Measurements from ENCODE around the gene CNNM2.

DNA sequence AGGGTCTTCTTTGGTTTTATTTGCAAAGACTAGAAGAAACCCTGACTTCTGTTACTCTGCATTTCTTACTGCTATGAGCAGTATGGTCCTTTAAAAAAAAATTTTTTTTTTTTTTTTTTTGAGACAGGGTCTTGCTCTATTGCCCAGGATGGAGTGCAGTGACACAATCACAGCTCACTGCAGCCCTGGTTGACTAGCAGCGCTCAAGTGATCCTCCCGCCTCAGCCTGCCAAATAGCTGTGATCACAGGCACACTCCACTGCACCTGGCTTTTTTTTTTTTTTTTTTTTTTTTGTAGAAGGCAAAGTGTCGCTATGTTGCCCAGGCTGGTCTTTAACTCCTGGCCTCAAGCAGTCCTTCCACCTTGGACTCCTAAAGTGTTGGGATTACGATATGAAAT lies 17.4 kb downstream of the CNNM2 start:
- TF ChIP-seq, protein P1, sequence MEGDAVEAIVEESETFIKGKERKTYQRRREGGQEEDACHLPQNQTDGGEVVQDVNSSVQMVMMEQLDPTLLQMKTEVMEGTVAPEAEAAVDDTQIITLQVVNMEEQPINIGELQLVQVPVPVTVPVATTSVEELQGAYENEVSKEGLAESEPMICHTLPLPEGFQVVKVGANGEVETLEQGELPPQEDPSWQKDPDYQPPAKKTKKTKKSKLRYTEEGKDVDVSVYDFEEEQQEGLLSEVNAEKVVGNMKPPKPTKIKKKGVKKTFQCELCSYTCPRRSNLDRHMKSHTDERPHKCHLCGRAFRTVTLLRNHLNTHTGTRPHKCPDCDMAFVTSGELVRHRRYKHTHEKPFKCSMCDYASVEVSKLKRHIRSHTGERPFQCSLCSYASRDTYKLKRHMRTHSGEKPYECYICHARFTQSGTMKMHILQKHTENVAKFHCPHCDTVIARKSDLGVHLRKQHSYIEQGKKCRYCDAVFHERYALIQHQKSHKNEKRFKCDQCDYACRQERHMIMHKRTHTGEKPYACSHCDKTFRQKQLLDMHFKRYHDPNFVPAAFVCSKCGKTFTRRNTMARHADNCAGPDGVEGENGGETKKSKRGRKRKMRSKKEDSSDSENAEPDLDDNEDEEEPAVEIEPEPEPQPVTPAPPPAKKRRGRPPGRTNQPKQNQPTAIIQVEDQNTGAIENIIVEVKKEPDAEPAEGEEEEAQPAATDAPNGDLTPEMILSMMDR (IDR thresholded peaks at IDR 0.05; ENCODE audit: low read length), result no peak
- TF ChIP-seq EZH2 (IDR thresholded peaks at IDR 0.05; ENCODE audit: borderline replicate concordance, low read length), result no peak
